IMR-90 (cell line): ENCODE results near the gene ANKH. TPM values are rescaled to one million over a fixed set of nuclear protein-coding genes. Genes with fewer than 3 reads are reported as not detected.

ENCODE experiments used
- ATAC-seq: fragments of 200-7000 bp; cut with Tn5 transposase; 2 replicates; pipeline ENCODE4 v1.9.1; 2020; ENCODE audit warnings: low read depth, mild to moderate bottlenecking, moderate library complexity
- BruUV-seq: library from RNA; stranded (reverse); fragments of 400-500 nt; replicated peaks from 2 replicates; lab custom pipeline; 2021; lab: Mats Ljungman, UMichigan
- CTCF ChIA-PET: fragments of 300-600 bp; formaldehyde crosslinking; extraction: SDS; loops from one replicate; lab custom pipeline; 2021; ENCODE audit warnings: antibody characterized with exemption; lab: Yijun Ruan, JAX
- POLR2A ChIA-PET: fragments of 300-600 bp; sonication (Branson Sonifier 250); formaldehyde crosslinking; loops from one replicate; lab custom pipeline; 2022; ENCODE audit warnings: antibody characterized with exemption; ENCODE audit not compliant: unreplicated experiment; lab: Charles Lee
- DNase-seq: peaks from one replicate; pipeline ENCODE4 v3.0.0; 2013
- H2AFZ ChIP-seq: replicated peaks from 2 replicates; pipeline ENCODE3; 2013; ENCODE audit warnings: low read length, mild to moderate bottlenecking; ENCODE audit not compliant: poor library complexity
- H2AK5ac ChIP-seq: 2 replicates; pipeline ENCODE4 v1.6.1; 2013; ENCODE audit warnings: low read depth, low read length, inconsistent platforms
- H2AK9ac ChIP-seq: replicated peaks from 2 replicates; pipeline ENCODE3; 2013; ENCODE audit warnings: mild to moderate bottlenecking, low read depth, low read length, moderate library complexity; ENCODE audit not compliant: poor library complexity
- H2BK120ac ChIP-seq: 2 replicates; pipeline ENCODE4 v1.6.1; 2013; ENCODE audit warnings: low read depth, low read length, inconsistent platforms
- H2BK15ac ChIP-seq: 3 replicates; pipeline ENCODE4 v1.6.1; 2013; ENCODE audit warnings: low read depth, low read length, inconsistent platforms
- H2BK20ac ChIP-seq: 2 replicates; pipeline ENCODE4 v1.6.1; 2013; ENCODE audit warnings: low read depth, mild to moderate bottlenecking, inconsistent platforms, low read length, moderate library complexity
- H2BK5ac ChIP-seq: 2 replicates; pipeline ENCODE4 v1.6.1; 2013; ENCODE audit warnings: mild to moderate bottlenecking, low read depth, low read length, inconsistent platforms; ENCODE audit not compliant: poor library complexity, severe bottlenecking
- H3K14ac ChIP-seq: replicated peaks from 2 replicates; pipeline ENCODE4 v1.6.1; 2013; ENCODE audit warnings: low read depth, low read length, inconsistent platforms
- H3K18ac ChIP-seq: 2 replicates; pipeline ENCODE4 v1.6.1; 2013; ENCODE audit warnings: low read depth, low read length, control low read depth
- H3K23ac ChIP-seq: 2 replicates; pipeline ENCODE4 v1.6.1; 2013; ENCODE audit warnings: low read depth, low read length, inconsistent platforms
- H3K27ac ChIP-seq: 2 replicates; pipeline ENCODE4 v1.5.1; 2013; ENCODE audit warnings: mild to moderate bottlenecking, control low read depth, low read length; ENCODE audit not compliant: insufficient read depth
- H3K27me3 ChIP-seq: 2 replicates; pipeline ENCODE4 v1.6.1; 2013; ENCODE audit warnings: low read length; ENCODE audit not compliant: control insufficient read depth, insufficient read depth
- H3K36me3 ChIP-seq: 2 replicates; pipeline ENCODE4 v1.6.1; 2013; ENCODE audit warnings: low read length, mixed read lengths; ENCODE audit not compliant: control insufficient read depth, insufficient read depth
- H3K4ac ChIP-seq: 2 replicates; pipeline ENCODE4 v1.6.1; 2013; ENCODE audit warnings: low read depth, low read length, inconsistent platforms
- H3K4me1 ChIP-seq: 2 replicates; pipeline ENCODE4 v1.6.1; 2013; ENCODE audit warnings: low read length, mixed read lengths; ENCODE audit not compliant: control insufficient read depth, insufficient read depth
- H3K4me2 ChIP-seq: 2 replicates; pipeline ENCODE4 v1.6.1; 2013; ENCODE audit warnings: low read depth, mild to moderate bottlenecking, control low read depth, low read length, moderate library complexity
- H3K4me3 ChIP-seq: 2 replicates; pipeline ENCODE4 v1.5.1; 2013; ENCODE audit warnings: low read depth, mild to moderate bottlenecking, control low read depth, low read length, moderate library complexity; ENCODE audit not compliant: insufficient read depth
- H3K56ac ChIP-seq: 2 replicates; pipeline ENCODE4 v1.6.1; 2013; ENCODE audit warnings: low read length, inconsistent platforms; ENCODE audit not compliant: insufficient read depth; ENCODE audit errors: extremely low read depth
- H3K79me1 ChIP-seq, 2 experiments: 2 replicates each; pipeline ENCODE4 v1.6.1; 2013; ENCODE audit warnings: low read length in 2 of 2, inconsistent platforms in 1 of 2, low read depth in 1 of 2
- H3K9ac ChIP-seq: 2 replicates; pipeline ENCODE4 v1.6.1; 2013; ENCODE audit warnings: low read depth, low read length, control low read depth
- H3K9me1 ChIP-seq: 2 replicates; pipeline ENCODE4 v1.6.1; 2013; ENCODE audit warnings: low read length, inconsistent platforms; ENCODE audit not compliant: insufficient read depth
- H3K9me3 ChIP-seq: 2 replicates; pipeline ENCODE4 v1.6.1; 2013; ENCODE audit warnings: low read length; ENCODE audit not compliant: control insufficient read depth, insufficient read depth
- H4K20me1 ChIP-seq: 2 replicates; pipeline ENCODE4 v1.6.1; 2013; ENCODE audit warnings: low read length, inconsistent platforms; ENCODE audit not compliant: insufficient read depth
- H4K5ac ChIP-seq: 2 replicates; pipeline ENCODE4 v1.6.1; 2013; ENCODE audit warnings: mild to moderate bottlenecking, low read depth, low read length, control low read depth
- H4K8ac ChIP-seq, 2 experiments: 2 replicates each; pipeline ENCODE4 v1.6.1; 2013; ENCODE audit warnings: low read depth in 2 of 2, low read length in 2 of 2, control low read depth in 1 of 2, inconsistent platforms in 1 of 2
- H4K91ac ChIP-seq: 2 replicates; pipeline ENCODE4 v1.6.1; 2013; ENCODE audit warnings: low read depth, low read length, inconsistent platforms; ENCODE audit not compliant: insufficient read depth
- BHLHE40 ChIP-seq: fragments of 150-350 bp; IDR thresholded peaks from 2 replicates; pipeline ENCODE4 v1.6.1; 2016; ENCODE audit warnings: mild to moderate bottlenecking, low read depth, low read length
- CEBPB ChIP-seq: IDR thresholded peaks from 2 replicates; pipeline ENCODE4 v1.6.1; 2012; ENCODE audit warnings: low read depth, low read length, improper control_type of control experiment
- CHD1 ChIP-seq: IDR thresholded peaks from 2 replicates; pipeline ENCODE4 v1.6.1; 2012; ENCODE audit warnings: low read depth, low read length, improper control_type of control experiment
- FOS ChIP-seq: fragments of 150-350 bp; IDR thresholded peaks from 2 replicates; pipeline ENCODE4 v1.6.1; 2016; ENCODE audit warnings: low read depth, low read length
- MAFK ChIP-seq: IDR thresholded peaks from 2 replicates; pipeline ENCODE4 v1.6.1; 2012; ENCODE audit warnings: low read depth, low read length, improper control_type of control experiment
- MAZ ChIP-seq: IDR thresholded peaks from 2 replicates; pipeline ENCODE4 v1.6.1; 2012; ENCODE audit warnings: low read depth, mild to moderate bottlenecking, low read length, improper control_type of control experiment, moderate library complexity, borderline replicate concordance
- POLR2A ChIP-seq: IDR thresholded peaks from 2 replicates; pipeline ENCODE4 v1.6.1; 2012; ENCODE audit warnings: mild to moderate bottlenecking, low read depth, low read length
- RFX5 ChIP-seq: IDR thresholded peaks from 2 replicates; pipeline ENCODE4 v1.8.0; 2012; ENCODE audit warnings: low read depth, mild to moderate bottlenecking, low read length, moderate library complexity
- WGBS, 2 experiments: methylation state at CpG; one replicate each; pipeline versions ENCODE4 v1.1.5 to v1.1.7; 2013; ENCODE audit warnings: missing lambda C conversion rate in 2 of 2; ENCODE audit not compliant: insufficient read length in 1 of 2; ENCODE audit errors: extremely low coverage in 2 of 2; 5-methylcytosine and 5-hydroxymethylcytosine counted together
- dilution Hi-C: fragments of 300-500 bp; cut with HindIII; formaldehyde crosslinking; loops from one replicate; pipeline ENCODE4 v1.14.3; 2018; ENCODE audit warnings: low sequenced_read_pairs; ENCODE audit not compliant: unreplicated experiment
- in situ Hi-C: fragments of 300-500 bp; cut with MboI; formaldehyde crosslinking; loops from 3 replicates; pipeline ENCODE4 v1.14.3; 2019; ENCODE audit warnings: low sequenced_read_pairs, inconsistent platforms, mixed read lengths
- intact Hi-C: fragments of 100-400 bp; cut with micrococcal nuclease; formaldehyde crosslinking; loops from 2 replicates; pipeline ENCODE4 v1.10.0; 2022
- polyA plus RNA-seq, 3 experiments: library from polyadenylated mRNA; depleted of rRNA; stranded (reverse); fragments of >200 nt; gene quantifications; 2 replicates each; pipeline ENCODE4 v1.2.3, GENCODE V29; 2012; ENCODE audit warnings: low replicate concordance in 1 of 3
- total RNA-seq: library from RNA; depleted of rRNA; stranded (reverse); fragments of >200 nt; gene quantifications from 2 replicates; pipeline ENCODE4 v1.2.3, GENCODE V29; 2012
- TF ChIP-seq, protein P1 (sequence below): fragments of 150-350 bp; IDR thresholded peaks from 2 replicates; pipeline ENCODE4 v1.6.1; 2016; ENCODE audit warnings: low read depth, mild to moderate bottlenecking, low read length, moderate library complexity, borderline replicate concordance
- TF ChIP-seq, protein P2 (sequence below): fragments of 150-350 bp; IDR thresholded peaks from 2 replicates; pipeline ENCODE4 v1.6.1; 2017; ENCODE audit warnings: mild to moderate bottlenecking, antibody characterized with exemption, low read length, low read depth
- TF ChIP-seq, protein P3 (sequence below): conservative IDR thresholded peaks from 2 replicates; pipeline ENCODE4 v1.5.1; 2012; ENCODE audit warnings: mild to moderate bottlenecking, low read depth, low read length, improper control_type of control experiment

Gene ANKH
- total and polyA plus RNA-seq, 2 of the 4 experiments (the other 2 are of a cell fraction): 5.2 to 17.2 TPM

DNA sequence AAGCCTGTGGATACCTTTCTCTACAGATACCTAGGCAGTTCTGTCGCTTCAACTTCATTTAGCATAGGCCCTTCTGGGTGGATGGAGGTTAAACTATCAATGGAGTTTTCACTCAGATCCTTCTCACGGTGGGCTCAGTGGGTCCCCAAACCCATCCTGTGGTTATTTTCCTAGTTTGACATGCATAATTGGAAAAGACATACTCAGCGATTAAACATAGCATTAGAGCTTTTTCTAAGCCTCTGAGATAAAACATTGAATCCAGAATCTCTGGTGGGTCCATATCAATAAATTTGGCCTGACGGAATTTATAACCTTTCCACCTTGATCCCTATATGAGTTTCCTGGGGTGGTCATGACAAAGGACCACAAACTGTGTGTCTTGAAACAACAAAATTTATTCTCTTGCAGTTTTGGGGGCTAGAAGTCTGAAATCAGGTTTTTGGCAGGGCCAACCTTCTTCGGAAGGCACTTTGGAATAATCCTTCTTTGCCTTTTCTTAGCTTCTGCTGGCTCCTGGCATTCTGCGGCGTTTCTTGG, 208.8 kb downstream of the ANKH start:
- DNase-seq (no peak), ATAC-seq (no peak)
- dilution Hi-C loops (no loop called here), in situ Hi-C loops (loop anchor here (25.0 kb wide), 2 partner anchors 550 to 675 kb away; no protein-coding TSS in a partner anchor), intact Hi-C loops (no loop called here)
- no peaks in the 10 kb centered on the region for H3K9me3 ChIP-seq
- H2AFZ ChIP-seq: no peak overlapping the region
- H4K8ac ChIP-seq: no peak overlapping the region
- BruUV-seq: no TSS peak
- no peak overlapping the region for H4K91ac ChIP-seq
- H3K23ac ChIP-seq: 0 out of 2 replicates have a peak overlapping the region, but pooled peaks have one; percentile 40
- no peak overlapping the region for H2AK5ac ChIP-seq
- H3K4me3 ChIP-seq: no peak overlapping the region
- WGBS, 2 experiments: 97% methylated on average over 3 of the region's 7 CpGs; no CpG with 5 or more reads in 1 of the 2 experiments
- peaks cover 30% of the 10 kb centered on the region for H4K20me1 ChIP-seq
- peaks cover 21 to 51% of the 10 kb centered on the region in 2 experiments for H3K79me1 ChIP-seq
- no peak overlapping the region for H3K18ac ChIP-seq
- no peak overlapping the region for H2AK9ac ChIP-seq
- H3K36me3 ChIP-seq: no peaks in the 10 kb centered on the region
- H3K14ac ChIP-seq: no peak overlapping the region
- no peak overlapping the region for H4K5ac ChIP-seq
- no peak overlapping the region for H2BK20ac ChIP-seq
- no peaks in the 10 kb centered on the region for H3K27me3 ChIP-seq
- no peak overlapping the region for H3K4ac ChIP-seq
- H2BK15ac ChIP-seq: no peak overlapping the region
- ChIA-PET POLR2A (no interaction called here), CTCF (no interaction called here)
- H2BK5ac ChIP-seq: no peak overlapping the region
- H3K9me1 ChIP-seq: peaks cover 14% of the 10 kb centered on the region
- H3K4me1 ChIP-seq: peaks cover 11% of the 10 kb centered on the region
- H3K56ac ChIP-seq: no peak overlapping the region
- H3K9ac ChIP-seq: no peak overlapping the region
- H2BK120ac ChIP-seq: no peak overlapping the region
- TF ChIP-seq, protein P1, sequence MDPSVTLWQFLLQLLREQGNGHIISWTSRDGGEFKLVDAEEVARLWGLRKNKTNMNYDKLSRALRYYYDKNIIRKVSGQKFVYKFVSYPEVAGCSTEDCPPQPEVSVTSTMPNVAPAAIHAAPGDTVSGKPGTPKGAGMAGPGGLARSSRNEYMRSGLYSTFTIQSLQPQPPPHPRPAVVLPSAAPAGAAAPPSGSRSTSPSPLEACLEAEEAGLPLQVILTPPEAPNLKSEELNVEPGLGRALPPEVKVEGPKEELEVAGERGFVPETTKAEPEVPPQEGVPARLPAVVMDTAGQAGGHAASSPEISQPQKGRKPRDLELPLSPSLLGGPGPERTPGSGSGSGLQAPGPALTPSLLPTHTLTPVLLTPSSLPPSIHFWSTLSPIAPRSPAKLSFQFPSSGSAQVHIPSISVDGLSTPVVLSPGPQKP: no peak
- no peak for TF ChIP-seq POLR2A
- TF ChIP-seq, protein P2, sequence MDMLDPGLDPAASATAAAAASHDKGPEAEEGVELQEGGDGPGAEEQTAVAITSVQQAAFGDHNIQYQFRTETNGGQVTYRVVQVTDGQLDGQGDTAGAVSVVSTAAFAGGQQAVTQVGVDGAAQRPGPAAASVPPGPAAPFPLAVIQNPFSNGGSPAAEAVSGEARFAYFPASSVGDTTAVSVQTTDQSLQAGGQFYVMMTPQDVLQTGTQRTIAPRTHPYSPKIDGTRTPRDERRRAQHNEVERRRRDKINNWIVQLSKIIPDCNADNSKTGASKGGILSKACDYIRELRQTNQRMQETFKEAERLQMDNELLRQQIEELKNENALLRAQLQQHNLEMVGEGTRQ: no peak
- no peak for TF ChIP-seq BHLHE40
- no peak for TF ChIP-seq MAZ
- TF ChIP-seq MAFK: no peak
- TF ChIP-seq CEBPB: no peak
- TF ChIP-seq CHD1: no peak
- TF ChIP-seq, protein P3, sequence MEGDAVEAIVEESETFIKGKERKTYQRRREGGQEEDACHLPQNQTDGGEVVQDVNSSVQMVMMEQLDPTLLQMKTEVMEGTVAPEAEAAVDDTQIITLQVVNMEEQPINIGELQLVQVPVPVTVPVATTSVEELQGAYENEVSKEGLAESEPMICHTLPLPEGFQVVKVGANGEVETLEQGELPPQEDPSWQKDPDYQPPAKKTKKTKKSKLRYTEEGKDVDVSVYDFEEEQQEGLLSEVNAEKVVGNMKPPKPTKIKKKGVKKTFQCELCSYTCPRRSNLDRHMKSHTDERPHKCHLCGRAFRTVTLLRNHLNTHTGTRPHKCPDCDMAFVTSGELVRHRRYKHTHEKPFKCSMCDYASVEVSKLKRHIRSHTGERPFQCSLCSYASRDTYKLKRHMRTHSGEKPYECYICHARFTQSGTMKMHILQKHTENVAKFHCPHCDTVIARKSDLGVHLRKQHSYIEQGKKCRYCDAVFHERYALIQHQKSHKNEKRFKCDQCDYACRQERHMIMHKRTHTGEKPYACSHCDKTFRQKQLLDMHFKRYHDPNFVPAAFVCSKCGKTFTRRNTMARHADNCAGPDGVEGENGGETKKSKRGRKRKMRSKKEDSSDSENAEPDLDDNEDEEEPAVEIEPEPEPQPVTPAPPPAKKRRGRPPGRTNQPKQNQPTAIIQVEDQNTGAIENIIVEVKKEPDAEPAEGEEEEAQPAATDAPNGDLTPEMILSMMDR: no peak
- TF ChIP-seq RFX5: no peak
- TF ChIP-seq FOS: no peak
- H3K4me2 ChIP-seq: no peak overlapping the region
- H3K27ac ChIP-seq: no peak overlapping the region
